IPS DF 6.9 (cell line): ENCODE data around the gene TSPAN15.
A peak's percentile ranks its signal among the peaks of the same experiment; 100 is the strongest.

ENCODE experiments used
- DNase-seq: peaks from one replicate; pipeline ENCODE4 v3.0.0-alpha.2; 2013; ENCODE audit warnings: low read depth, low spot score
- H3K27ac ChIP-seq: one replicate; pipeline ENCODE4 v1.5.1; 2013; ENCODE audit warnings: low read length, control low read depth
- H3K27me3 ChIP-seq: 2 replicates; pipeline ENCODE4 v1.6.1; 2013; ENCODE audit warnings: mild to moderate bottlenecking, low read length; ENCODE audit not compliant: control insufficient read depth, insufficient read depth
- H3K36me3 ChIP-seq: 2 replicates; pipeline ENCODE4 v1.6.1; 2013; ENCODE audit warnings: low read length; ENCODE audit not compliant: control insufficient read depth, insufficient read depth
- H3K4me1 ChIP-seq: 2 replicates; pipeline ENCODE4 v1.6.1; 2013; ENCODE audit warnings: low read length; ENCODE audit not compliant: control insufficient read depth, insufficient read depth
- H3K4me3 ChIP-seq: 2 replicates; pipeline ENCODE4 v1.5.1; 2013; ENCODE audit warnings: mild to moderate bottlenecking, low read length
- H3K9me3 ChIP-seq: 2 replicates; pipeline ENCODE4 v1.6.1; 2013; ENCODE audit warnings: low read length, inconsistent platforms; ENCODE audit not compliant: control insufficient read depth, insufficient read depth
- WGBS: extraction: QIAGEN DNeasy Blood & Tissue Kit; methylation state at CpG from one replicate; pipeline ENCODE4 v1.1.7; 2013; ENCODE audit warnings: mixed read lengths, missing lambda C conversion rate; ENCODE audit not compliant: insufficient read length, insufficient coverage; 5-methylcytosine and 5-hydroxymethylcytosine counted together

TSPAN15 gene

GRCh38 chr10:69451209-69451783 is at the start of gene TSPAN15:
Gene TSPAN15 (plus strand): TSS chr10:69451465. CDS start chr10:69451595, 130 bp downstream.
- peak; percentile 88 for DNase-seq
- Histone ChIP-seq H3K27me3 (peaks cover 12% of the 10 kb centered on the region), H3K4me1 (peaks cover 6% of the 10 kb centered on the region), H3K4me3 (peak within 1 kb of the TSS; percentile 79), H3K27ac (no peak within 1 kb of the TSS), H3K9me3 (no peaks in the 10 kb centered on the region), H3K36me3 (no peaks in the 10 kb centered on the region)
- no CpG with 5 or more reads among the region's 45 CpGs for WGBS

GRCh38 chr10:69402386-69402785 is 48.9 kb upstream of the TSPAN15 start:
- DNase-seq = no peak
- no CpG with 5 or more reads among the region's 6 CpGs for WGBS
- no peak overlapping the region for H3K27ac ChIP-seq

GRCh38 chr10:69403066-69403465 is 48.2 kb upstream of the TSPAN15 start:
- Histone ChIP-seq H3K27ac (no peak overlapping the region), H3K4me3 (no peak overlapping the region), H3K36me3 (peaks cover 29% of the 10 kb centered on the region), H3K4me1 (peaks cover 2% of the 10 kb centered on the region), H3K9me3 (no peaks in the 10 kb centered on the region), H3K27me3 (no peaks in the 10 kb centered on the region)
- no CpG with 5 or more reads among the region's 1 CpG for WGBS
- DNase-seq = no peak

More at GRCh38 chr10:69402386-69402785, 48.9 kb upstream of the TSPAN15 start:
- Histone ChIP-seq H3K9me3 (no peaks in the 10 kb centered on the region), H3K36me3 (peaks cover 29% of the 10 kb centered on the region), H3K4me3 (no peak overlapping the region), H3K27me3 (no peaks in the 10 kb centered on the region), H3K4me1 (peaks cover 2% of the 10 kb centered on the region)

- no CpG with 5 or more reads among the region's 3 CpGs for WGBS
- Histone ChIP-seq H3K27me3 (no peaks in the 10 kb centered on the region), H3K9me3 (no peaks in the 10 kb centered on the region), H3K36me3 (peaks cover 27% of the 10 kb centered on the region), H3K4me3 (no peak overlapping the region), H3K4me1 (peaks cover 2% of the 10 kb centered on the region), H3K27ac (no peak overlapping the region)
- no peak for DNase-seq
Observed at GRCh38 chr10:69403519-69403918, 47.7 kb upstream of the TSPAN15 start.

- no peak for DNase-seq
- WGBS = no CpG with 5 or more reads among the region's 10 CpGs
- Histone ChIP-seq H3K4me3 (no peak overlapping the region), H3K36me3 (peaks cover 17% of the 10 kb centered on the region), H3K4me1 (peaks cover 2% of the 10 kb centered on the region), H3K27me3 (no peaks in the 10 kb centered on the region), H3K27ac (no peak overlapping the region), H3K9me3 (no peaks in the 10 kb centered on the region)
Observed at GRCh38 chr10:69404786-69405185, 46.5 kb upstream of the TSPAN15 start.

- peaks cover 2% of the 10 kb centered on the region for H3K4me1 ChIP-seq
- no peak for DNase-seq
- H3K36me3 ChIP-seq = peaks cover 16% of the 10 kb centered on the region
- WGBS = no CpG with 5 or more reads among the region's 4 CpGs
- no peak overlapping the region for H3K4me3 ChIP-seq
- no peaks in the 10 kb centered on the region for H3K9me3 ChIP-seq
- H3K27me3 ChIP-seq = no peaks in the 10 kb centered on the region
- H3K27ac ChIP-seq = no peak overlapping the region
Observed at GRCh38 chr10:69405221-69405620, 46.0 kb upstream of the TSPAN15 start.

GRCh38 chr10:69406302-69406811 is 44.9 kb upstream of the TSPAN15 start:
- no CpG with 5 or more reads among the region's 5 CpGs for WGBS
- H3K27me3 ChIP-seq = no peaks in the 10 kb centered on the region
- DNase-seq = no peak
- no peak overlapping the region for H3K27ac ChIP-seq
- H3K36me3 ChIP-seq = peaks cover 6% of the 10 kb centered on the region
- H3K4me1 ChIP-seq = peaks cover 2% of the 10 kb centered on the region
- H3K4me3 ChIP-seq = no peak overlapping the region
- no peaks in the 10 kb centered on the region for H3K9me3 ChIP-seq

GRCh38 chr10:69406816-69407580 is 44.3 kb upstream of the TSPAN15 start:
- Histone ChIP-seq H3K27ac (no peak overlapping the region), H3K4me1 (peaks cover 2% of the 10 kb centered on the region), H3K36me3 (0 out of 2 replicates have a peak, but pooled peaks cover 3% of the 10 kb centered on the region), H3K9me3 (no peaks in the 10 kb centered on the region), H3K4me3 (no peak overlapping the region), H3K27me3 (no peaks in the 10 kb centered on the region)
- WGBS = no CpG with 5 or more reads among the region's 6 CpGs
- DNase-seq = no peak

GRCh38 chr10:69407621-69408301 is 43.5 kb upstream of the TSPAN15 start:
- H3K27ac ChIP-seq = no peak overlapping the region
- WGBS = no CpG with 5 or more reads among the region's 14 CpGs
- H3K4me1 ChIP-seq = peaks cover 2% of the 10 kb centered on the region
- H3K36me3 ChIP-seq = 0 out of 2 replicates have a peak, but pooled peaks cover 1% of the 10 kb centered on the region
- DNase-seq = no peak
- no peaks in the 10 kb centered on the region for H3K27me3 ChIP-seq
- no peak overlapping the region for H3K4me3 ChIP-seq
- no peaks in the 10 kb centered on the region for H3K9me3 ChIP-seq

- no peak overlapping the region for H3K27ac ChIP-seq
- WGBS = no CpG with 5 or more reads among the region's 64 CpGs
- no peaks in the 10 kb centered on the region for H3K27me3 ChIP-seq
- H3K4me3 ChIP-seq = no peak overlapping the region
- H3K36me3 ChIP-seq = no peaks in the 10 kb centered on the region
- no peaks in the 10 kb centered on the region for H3K9me3 ChIP-seq
- no peak for DNase-seq
- peaks cover 2% of the 10 kb centered on the region for H3K4me1 ChIP-seq
Observed at GRCh38 chr10:69408318-69409175, 42.7 kb upstream of the TSPAN15 start.
